Upper lobe of left lung (tissue), 6 donors: ENCODE data around the gene MAD1L1. TPM values are rescaled to one million over a fixed set of nuclear protein-coding genes. Genes with fewer than 3 reads are reported as not detected.
A peak's percentile ranks its signal among the peaks of the same experiment; 100 is the strongest.

Source experiments
- ATAC-seq, 2 donors: fragments of 200-7000 bp; cut with Tn5 transposase; one replicate each; pipeline ENCODE4 v1.9.1; 2022; ENCODE audit warnings: mild to moderate bottlenecking in 2 of 2, moderate library complexity in 2 of 2; ENCODE audit not compliant: low FRiP score in 2 of 2
- DNase-seq, 2 donors: peaks; one replicate each; pipeline ENCODE4 v3.0.0-alpha.2; 2019 to 2020
- H3K27ac ChIP-seq, 4 donors: fragments of 200-600 bp; sonication (generic); one replicate each; pipeline ENCODE4 v1.5.1; 2016 to 2019
- H3K27me3 ChIP-seq, 4 donors: fragments of 200-600 bp; sonication (generic); one replicate each; pipeline ENCODE4 v1.5.1; 2017 to 2019
- H3K36me3 ChIP-seq, 4 donors: fragments of 200-600 bp; sonication (generic); one replicate each; pipeline ENCODE4 v1.5.1; 2016 to 2019
- H3K4me1 ChIP-seq, 4 donors: fragments of 200-600 bp; sonication (generic); one replicate each; pipeline ENCODE4 v1.5.1; 2018 to 2019
- H3K4me3 ChIP-seq, 4 donors: fragments of 200-600 bp; sonication (generic); one replicate each; pipeline ENCODE4 v1.5.1; 2017 to 2019; ENCODE audit warnings: mild to moderate bottlenecking in 2 of 4, moderate library complexity in 1 of 4
- H3K9me3 ChIP-seq, 4 donors: fragments of 200-600 bp; sonication (generic); one replicate each; pipeline ENCODE4 v1.5.1; 2018 to 2019
- EP300 ChIP-seq, 4 donors: sonication (generic); formaldehyde crosslinking; IDR thresholded peaks; one replicate each; pipeline ENCODE4 v1.5.1; 2017; ENCODE audit warnings: antibody characterized with exemption in 4 of 4, control low read depth in 2 of 4
- POLR2A ChIP-seq, 4 donors: fragments of 450-650 bp; IDR thresholded peaks; one replicate each; pipeline ENCODE4 v1.5.1; 2016 to 2017; ENCODE audit warnings: antibody characterized with exemption in 4 of 4, mild to moderate bottlenecking in 2 of 4
- POLR2AphosphoS5 ChIP-seq, 2 donors: sonication (generic); formaldehyde crosslinking; IDR thresholded peaks; one replicate each; pipeline ENCODE4 v1.5.1; 2017; ENCODE audit warnings: antibody characterized with exemption in 2 of 2
- WGBS, 2 donors: methylation state at CpG; one replicate each; pipeline ENCODE4 v1.1.5; 2017 to 2018; 5-methylcytosine and 5-hydroxymethylcytosine counted together
- total RNA-seq, 6 donors: library from RNA; depleted of rRNA in 4 of 6; stranded (reverse); fragments of >200 nt in 4 of 6; gene quantifications; one replicate each; pipeline versions ENCODE4 v1.1.0 to v1.2.1, GENCODE V29; 2016 to 2021
- TF ChIP-seq, protein P1 (sequence below), 6 experiments: fragments of 450-650 bp in 4 of 6; fragments of 200-600 bp in 2 of 6; sonication (generic) in 2 of 6; IDR thresholded peaks; one replicate each; pipeline ENCODE4 v1.5.1; 2016 to 2019; ENCODE audit warnings: antibody characterized with exemption in 6 of 6
- donor health status: DM: no; HTN: no; CAD: no; lungs with moderate emphysema.
- donor health status: DM: no; HTN: yes; CAD: no; lungs with severe emphysema.

Gene MAD1L1
- total RNA-seq, 6 donors from 2014 or later: 40.6 to 364 (median 65.6) TPM

DNA sequence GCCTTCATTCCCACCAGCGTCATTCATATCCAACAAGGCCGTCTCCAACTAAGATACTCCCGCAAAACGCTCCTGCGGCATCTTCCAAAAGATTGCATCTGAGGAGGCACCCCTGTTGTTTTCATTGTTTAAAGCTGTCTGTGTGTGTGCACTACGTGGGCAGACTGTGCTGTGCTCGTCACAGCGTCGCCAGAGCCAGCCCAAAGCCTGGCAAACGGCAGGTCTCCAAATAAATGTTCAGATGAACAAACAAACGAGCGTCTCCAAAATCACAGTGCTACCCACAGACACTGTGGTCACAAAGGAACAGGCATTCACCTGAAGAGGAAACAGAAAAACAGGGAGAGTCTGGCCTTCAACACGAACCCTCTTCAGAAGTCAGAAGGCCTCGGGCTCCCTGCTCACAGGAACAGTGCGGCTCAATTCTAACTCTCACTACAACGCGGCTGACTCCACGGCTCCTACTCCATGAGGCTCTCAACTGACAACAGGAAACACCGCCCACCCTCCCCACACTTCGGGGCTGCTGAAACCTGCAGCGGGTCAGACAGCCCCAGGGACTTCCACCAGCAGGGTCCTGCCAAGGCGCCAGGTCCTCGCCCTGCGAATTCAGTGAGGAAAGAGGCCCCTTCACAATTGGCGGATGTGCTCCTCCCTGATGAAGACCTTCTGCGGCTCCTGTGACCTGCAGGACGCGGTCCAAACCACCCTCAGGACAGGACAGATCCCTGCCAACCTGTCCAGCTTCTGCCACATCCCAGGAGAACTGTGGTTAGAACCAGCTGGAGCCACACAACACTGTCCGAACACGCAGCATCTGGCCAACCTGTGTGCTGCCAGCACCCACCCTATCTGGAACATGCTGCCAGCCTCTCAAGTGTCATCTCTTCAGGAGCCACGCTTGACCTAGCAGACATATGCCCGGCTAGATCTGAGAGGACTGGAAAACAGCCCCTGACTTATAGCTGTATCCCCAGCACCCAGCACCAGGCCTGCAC, 36.1 kb downstream of the MAD1L1 start:
- DNase-seq (peak; percentile 19 to 46), ATAC-seq (no peak)
- peak overlapping the region in 1 of 4 donors; percentile 14 for H3K27ac ChIP-seq
- TF ChIP-seq EP300 (IDR thresholded peaks at IDR 0.05) (no peak), POLR2A (IDR thresholded peaks at IDR 0.05) (no peak), POLR2AphosphoS5 (IDR thresholded peaks at IDR 0.05) (no peak)
- TF ChIP-seq, protein P1, sequence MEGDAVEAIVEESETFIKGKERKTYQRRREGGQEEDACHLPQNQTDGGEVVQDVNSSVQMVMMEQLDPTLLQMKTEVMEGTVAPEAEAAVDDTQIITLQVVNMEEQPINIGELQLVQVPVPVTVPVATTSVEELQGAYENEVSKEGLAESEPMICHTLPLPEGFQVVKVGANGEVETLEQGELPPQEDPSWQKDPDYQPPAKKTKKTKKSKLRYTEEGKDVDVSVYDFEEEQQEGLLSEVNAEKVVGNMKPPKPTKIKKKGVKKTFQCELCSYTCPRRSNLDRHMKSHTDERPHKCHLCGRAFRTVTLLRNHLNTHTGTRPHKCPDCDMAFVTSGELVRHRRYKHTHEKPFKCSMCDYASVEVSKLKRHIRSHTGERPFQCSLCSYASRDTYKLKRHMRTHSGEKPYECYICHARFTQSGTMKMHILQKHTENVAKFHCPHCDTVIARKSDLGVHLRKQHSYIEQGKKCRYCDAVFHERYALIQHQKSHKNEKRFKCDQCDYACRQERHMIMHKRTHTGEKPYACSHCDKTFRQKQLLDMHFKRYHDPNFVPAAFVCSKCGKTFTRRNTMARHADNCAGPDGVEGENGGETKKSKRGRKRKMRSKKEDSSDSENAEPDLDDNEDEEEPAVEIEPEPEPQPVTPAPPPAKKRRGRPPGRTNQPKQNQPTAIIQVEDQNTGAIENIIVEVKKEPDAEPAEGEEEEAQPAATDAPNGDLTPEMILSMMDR (IDR thresholded peaks at IDR 0.05): no peak
- no peaks in the 10 kb centered on the region for H3K9me3 ChIP-seq
- H3K27me3 ChIP-seq: no peaks in the 10 kb centered on the region
- H3K4me3 ChIP-seq: no peak overlapping the region
- H3K4me1 ChIP-seq: peaks cover 0 to 14% (median 3%) of the 10 kb centered on the region in 4 donors
- 76 to 87% methylated on average over 22 to 27 of the region's 32 CpGs for WGBS, 2 donors
- peaks cover 0 to 43% (median 22%) of the 10 kb centered on the region in 4 donors for H3K36me3 ChIP-seq

DNA sequence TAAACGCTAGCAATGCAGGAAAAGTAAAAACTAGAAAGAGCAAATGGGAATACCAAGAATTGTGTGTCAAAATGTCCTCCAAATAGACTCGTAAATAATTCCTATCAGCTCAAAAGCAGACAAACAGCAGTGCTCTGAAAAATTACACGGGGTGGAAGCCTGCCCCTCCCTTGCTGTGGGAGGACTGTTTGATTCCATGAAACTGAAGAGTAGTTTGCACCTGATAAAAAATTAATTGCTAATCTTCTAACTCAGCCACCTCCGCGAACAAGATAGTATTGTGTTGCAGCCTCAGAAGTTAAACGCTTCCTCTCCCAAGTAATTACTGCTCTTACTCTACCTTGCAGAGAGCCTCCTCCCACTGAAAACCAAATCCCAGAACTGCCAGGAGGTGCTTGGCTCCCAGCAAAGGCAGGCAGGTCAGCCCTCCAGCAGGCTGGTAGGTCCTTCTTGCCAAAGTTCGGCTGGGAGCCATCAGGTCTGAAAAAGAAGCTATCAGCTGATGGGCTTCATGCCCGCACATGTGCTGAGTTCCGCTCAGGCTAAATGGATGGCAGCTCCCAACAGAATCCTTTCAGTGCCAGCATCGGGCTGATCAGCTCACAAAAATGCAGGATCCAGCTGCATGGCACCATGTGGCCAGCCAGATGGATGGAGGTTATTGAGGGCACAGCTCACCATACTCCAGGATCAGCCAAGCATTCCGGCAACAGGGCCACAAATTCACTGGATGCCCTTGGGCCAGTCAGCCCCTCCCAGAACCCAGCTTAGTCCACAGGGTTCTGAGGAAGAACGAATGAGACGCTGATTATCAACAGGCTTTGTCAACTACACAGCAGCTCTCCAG, 37.1 kb downstream of the MAD1L1 start:
- H3K4me1 ChIP-seq: peaks cover 0 to 14% (median 3%) of the 10 kb centered on the region in 4 donors

DNA sequence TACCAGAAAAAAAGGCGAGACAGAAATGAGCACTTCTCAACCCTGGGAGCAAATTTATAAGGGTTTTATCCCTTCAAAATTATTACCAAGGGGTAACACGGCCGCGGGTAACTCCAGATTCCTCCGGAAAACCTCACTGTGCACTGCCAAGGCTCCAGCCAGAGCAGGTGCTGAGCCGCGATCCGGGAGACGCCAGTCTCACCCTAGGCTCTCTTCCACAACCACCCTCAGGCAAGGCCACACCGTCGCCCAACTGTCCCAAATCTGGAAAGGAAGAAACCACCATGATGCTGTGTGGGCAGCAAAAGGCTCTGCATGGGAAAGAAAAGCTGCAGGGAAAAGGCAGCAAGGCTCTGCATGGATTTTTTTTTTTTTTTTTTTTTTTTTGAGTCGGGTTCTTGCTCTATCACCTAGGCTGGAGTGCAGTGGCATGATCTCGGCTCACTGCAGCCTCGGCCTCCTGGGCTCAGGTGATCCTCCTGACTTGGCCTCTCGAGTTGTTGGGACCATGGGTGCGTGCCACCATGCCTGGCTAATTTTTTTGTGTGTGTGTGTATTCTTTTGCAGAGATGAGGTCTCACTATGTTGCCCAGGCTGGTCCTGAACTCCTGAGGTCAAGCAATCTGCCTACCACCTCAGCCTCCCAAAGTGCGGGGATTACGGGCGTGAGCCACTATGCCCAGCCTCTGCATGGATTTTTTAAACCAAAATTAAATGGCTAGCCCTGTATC, 39.0 kb downstream of the MAD1L1 start:
- peaks cover 0 to 14% (median 3%) of the 10 kb centered on the region in 4 donors for H3K4me1 ChIP-seq
- no peak overlapping the region for H3K4me3 ChIP-seq
- peak in 1 of 2 donors; percentile 19 for DNase-seq
- no peak for TF ChIP-seq EP300 (IDR thresholded peaks at IDR 0.05)
- no peak for TF ChIP-seq POLR2A (IDR thresholded peaks at IDR 0.05)
- no peak for TF ChIP-seq POLR2AphosphoS5 (IDR thresholded peaks at IDR 0.05)
- TF ChIP-seq, protein P1 (IDR thresholded peaks at IDR 0.05): no peak
- H3K27ac ChIP-seq: no peak overlapping the region
- 93 to 95% methylated on average over 19 of the region's 19 CpGs for WGBS, 2 donors
- ATAC-seq: no peak
- peaks cover 0 to 17% (median 6%) of the 10 kb centered on the region in 4 donors for H3K36me3 ChIP-seq
- no peaks in the 10 kb centered on the region for H3K9me3 ChIP-seq
- no peaks in the 10 kb centered on the region for H3K27me3 ChIP-seq

More for the DNA sequence above, 37.1 kb downstream of the MAD1L1 start:
- ATAC-seq (no peak), DNase-seq (no peak)
- Histone ChIP-seq H3K9me3 (no peaks in the 10 kb centered on the region), H3K4me3 (no peak overlapping the region), H3K27ac (no peak overlapping the region), H3K27me3 (no peaks in the 10 kb centered on the region), H3K36me3 (peaks cover 0 to 34% (median 18%) of the 10 kb centered on the region in 4 donors)
- 90 to 94% methylated on average over 11 to 13 of the region's 13 CpGs for WGBS, 2 donors
- TF ChIP-seq POLR2AphosphoS5 (IDR thresholded peaks at IDR 0.05) (no peak), POLR2A (IDR thresholded peaks at IDR 0.05) (no peak)

DNA sequence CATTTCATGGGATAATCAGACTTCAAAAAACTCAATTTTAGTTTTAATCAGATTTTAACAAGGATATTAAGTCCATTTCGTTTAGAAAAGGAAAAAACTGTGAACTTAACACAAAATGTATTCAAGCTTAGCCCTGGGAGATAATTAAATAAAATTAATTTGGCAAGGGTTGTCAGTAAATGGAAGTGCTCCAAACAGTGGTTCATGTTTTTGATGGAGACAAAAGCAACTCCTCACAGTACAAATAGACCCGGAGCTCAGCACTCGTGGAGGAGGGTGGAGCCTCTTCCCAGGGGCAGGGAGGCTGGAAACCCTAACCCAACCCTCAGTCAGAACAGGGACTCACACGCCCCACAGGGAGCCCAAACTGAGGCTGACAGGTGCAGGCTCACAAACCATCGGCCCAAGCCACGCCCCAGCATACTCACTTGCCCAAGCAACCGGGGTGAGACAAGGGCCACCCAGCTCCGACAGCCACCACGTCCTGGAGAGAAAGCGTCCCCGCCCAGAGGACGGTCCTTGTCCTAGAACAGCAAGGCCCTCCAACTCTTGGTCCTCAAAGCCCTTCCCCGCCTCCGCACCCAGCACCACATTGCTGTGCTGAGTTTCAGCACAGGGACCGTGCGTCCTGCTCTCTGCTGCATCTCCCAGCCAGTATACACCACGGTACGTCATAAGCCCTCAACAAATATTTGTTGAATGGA, 39.8 kb downstream of the MAD1L1 start:
- Histone ChIP-seq H3K36me3 (peaks cover 0 to 17% (median 6%) of the 10 kb centered on the region in 4 donors), H3K4me3 (no peak overlapping the region), H3K4me1 (peaks cover 0 to 9% (median 3%) of the 10 kb centered on the region in 4 donors), H3K27ac (no peak overlapping the region), H3K9me3 (no peaks in the 10 kb centered on the region), H3K27me3 (no peaks in the 10 kb centered on the region)
- TF ChIP-seq, protein P1 (IDR thresholded peaks at IDR 0.05): no peak
- no peak for TF ChIP-seq EP300 (IDR thresholded peaks at IDR 0.05)
- TF ChIP-seq POLR2A (IDR thresholded peaks at IDR 0.05): no peak
- no peak for TF ChIP-seq POLR2AphosphoS5 (IDR thresholded peaks at IDR 0.05)
- ATAC-seq: peak; percentile 51 to 81
- peak in 1 of 2 donors; percentile 86 for DNase-seq
- WGBS, 2 donors: 75 to 84% methylated on average over 7 to 18 of the region's 18 CpGs
